C4-2B (cell line): ENCODE results near the gene ATG7.

ENCODE experiments used
- ZFX ChIP-seq: fragments of 450-650 bp; IDR thresholded peaks from 2 replicates; pipeline ENCODE4 v1.6.1; 2017
- TF ChIP-seq, protein P1 (sequence below): fragments of 450-650 bp; conservative IDR thresholded peaks from 2 replicates; pipeline ENCODE4 v1.5.1; 2017; ENCODE audit warnings: mild to moderate bottlenecking

DNA sequence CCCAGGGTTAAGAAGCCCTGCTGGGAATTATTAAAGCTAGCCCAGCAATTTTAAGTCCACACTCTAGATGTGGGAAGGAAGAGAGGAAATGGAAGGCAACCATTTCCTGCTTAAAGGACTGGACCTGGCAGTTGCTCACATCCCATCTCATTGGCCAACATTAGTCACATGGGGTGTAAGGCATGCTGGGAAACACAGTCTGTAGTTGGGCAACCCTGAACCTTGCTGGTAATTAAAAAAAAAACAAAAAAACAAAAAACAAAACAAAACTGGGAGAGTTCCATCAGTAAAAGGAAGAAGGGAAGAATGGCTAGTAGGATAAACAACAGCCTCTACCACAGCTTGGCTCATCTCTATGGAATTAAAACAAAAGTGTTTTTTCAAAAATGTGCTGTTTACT, 235.5 kb downstream of the ATG7 start:
- TF ChIP-seq, protein P1, sequence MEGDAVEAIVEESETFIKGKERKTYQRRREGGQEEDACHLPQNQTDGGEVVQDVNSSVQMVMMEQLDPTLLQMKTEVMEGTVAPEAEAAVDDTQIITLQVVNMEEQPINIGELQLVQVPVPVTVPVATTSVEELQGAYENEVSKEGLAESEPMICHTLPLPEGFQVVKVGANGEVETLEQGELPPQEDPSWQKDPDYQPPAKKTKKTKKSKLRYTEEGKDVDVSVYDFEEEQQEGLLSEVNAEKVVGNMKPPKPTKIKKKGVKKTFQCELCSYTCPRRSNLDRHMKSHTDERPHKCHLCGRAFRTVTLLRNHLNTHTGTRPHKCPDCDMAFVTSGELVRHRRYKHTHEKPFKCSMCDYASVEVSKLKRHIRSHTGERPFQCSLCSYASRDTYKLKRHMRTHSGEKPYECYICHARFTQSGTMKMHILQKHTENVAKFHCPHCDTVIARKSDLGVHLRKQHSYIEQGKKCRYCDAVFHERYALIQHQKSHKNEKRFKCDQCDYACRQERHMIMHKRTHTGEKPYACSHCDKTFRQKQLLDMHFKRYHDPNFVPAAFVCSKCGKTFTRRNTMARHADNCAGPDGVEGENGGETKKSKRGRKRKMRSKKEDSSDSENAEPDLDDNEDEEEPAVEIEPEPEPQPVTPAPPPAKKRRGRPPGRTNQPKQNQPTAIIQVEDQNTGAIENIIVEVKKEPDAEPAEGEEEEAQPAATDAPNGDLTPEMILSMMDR = no peak
- TF ChIP-seq ZFX = no peak
